HepG2 (cell line): ENCODE data around the gene ACSM5. TPM values are rescaled to one million over a fixed set of nuclear protein-coding genes. Genes with fewer than 3 reads are reported as not detected.

Source experiments
- AHR ChIP-seq: IDR thresholded peaks from 2 replicates; pipeline ENCODE4 v1.6.1; 2018; ENCODE audit warnings: missing genetic modification reagents, missing compliant biosample characterization
- EED ChIP-seq: sonication (generic); formaldehyde crosslinking; IDR thresholded peaks from 2 replicates; pipeline ENCODE4 v1.5.0; 2020; ENCODE audit warnings: mild to moderate bottlenecking, missing genetic modification reagents
- GATAD1 ChIP-seq: IDR thresholded peaks from 2 replicates; pipeline ENCODE4 v1.6.1; 2016; ENCODE audit warnings: missing genetic modification reagents, missing compliant biosample characterization
- HES4 ChIP-seq: sonication (generic); formaldehyde crosslinking; IDR thresholded peaks from 2 replicates; pipeline ENCODE4 v1.9.0; 2021; ENCODE audit warnings: mild to moderate bottlenecking, missing genetic modification reagents, borderline replicate concordance
- KMT2B ChIP-seq: IDR thresholded peaks from 2 replicates; pipeline ENCODE4 v1.6.1; 2016; ENCODE audit warnings: missing genetic modification reagents, missing compliant biosample characterization
- PTBP1 ChIP-seq: fragments of 200-400 bp; formaldehyde crosslinking; IDR thresholded peaks from 2 replicates; pipeline ENCODE4 v1.6.1; 2018; ENCODE audit warnings: low read length, low read depth; ENCODE audit not compliant: poor library complexity, severe bottlenecking
- RARA ChIP-seq: IDR thresholded peaks from 2 replicates; pipeline ENCODE4 v1.6.1; 2016; ENCODE audit warnings: missing genetic modification reagents, missing compliant biosample characterization
- ZNF468 ChIP-seq: sonication (generic); formaldehyde crosslinking; IDR thresholded peaks from 2 replicates; pipeline ENCODE4 v1.8.0; 2022; ENCODE audit warnings: mild to moderate bottlenecking, moderate library complexity, missing genetic modification reagents
- ZNF562 ChIP-seq: sonication (generic); formaldehyde crosslinking; IDR thresholded peaks from 2 replicates; pipeline ENCODE4 v1.8.0; 2022; ENCODE audit warnings: missing genetic modification reagents, borderline replicate concordance
- ZNF678 ChIP-seq: sonication (generic); formaldehyde crosslinking; IDR thresholded peaks from 2 replicates; pipeline ENCODE4 v1.4.0; 2020; ENCODE audit warnings: mild to moderate bottlenecking, missing genetic modification reagents
- ZSCAN21 ChIP-seq: sonication (generic); formaldehyde crosslinking; IDR thresholded peaks from 2 replicates; pipeline ENCODE4 v1.8.0; 2022; ENCODE audit warnings: mild to moderate bottlenecking, missing genetic modification reagents, moderate library complexity, borderline replicate concordance
- polyA plus RNA-seq, 8 experiments: library from polyadenylated mRNA; depleted of rRNA in 3 of 8; stranded (reverse) in 7 of 8; unstranded in 1 of 8; fragments of >200 nt; fragmentation: Illumina TruSeq in 4 of 8; extraction: Trizol in 4 of 8; gene quantifications; 2 replicates each; pipeline versions ENCODE4 v1.2.1 to v1.2.3, GENCODE V29; 2011 to 2016; ENCODE audit warnings: low read depth in 4 of 8, missing spikeins in 1 of 8, mixed read lengths in 1 of 8; ENCODE audit not compliant: insufficient read depth in 1 of 8
- total RNA-seq, 5 experiments: library from RNA; depleted of rRNA; stranded (reverse); fragments of >200 nt; fragmentation: Illumina TruSeq; extraction: Trizol; gene quantifications; 2 replicates each; pipeline ENCODE4 v1.2.3, GENCODE V29; 2016; ENCODE audit warnings: low read depth in 1 of 5
- TF ChIP-seq, protein P1 (sequence below): sonication (generic); formaldehyde crosslinking; IDR thresholded peaks from 2 replicates; pipeline ENCODE4 v1.8.0; 2023; ENCODE audit warnings: mild to moderate bottlenecking, missing genetic modification reagents
- TF ChIP-seq, protein P2 (sequence below): sonication (generic); formaldehyde crosslinking; IDR thresholded peaks from 2 replicates; pipeline ENCODE4 v1.5.0; 2020; ENCODE audit warnings: mild to moderate bottlenecking, missing genetic modification reagents
- TF ChIP-seq, protein P3 (sequence below): sonication (generic); formaldehyde crosslinking; conservative IDR thresholded peaks from 2 replicates; pipeline ENCODE4 v1.4.0; 2020; ENCODE audit warnings: mild to moderate bottlenecking, missing genetic modification reagents, moderate library complexity
- TF ChIP-seq, protein P4 (sequence below): fragments of 450-650 bp; IDR thresholded peaks from 2 replicates; pipeline ENCODE4 v1.6.1; 2016
- TF ChIP-seq, protein P5 (sequence below): sonication (generic); formaldehyde crosslinking; IDR thresholded peaks from 2 replicates; pipeline ENCODE4 v1.5.1; 2020; ENCODE audit warnings: missing genetic modification reagents, mild to moderate bottlenecking, borderline replicate concordance
- TF ChIP-seq, protein P6 (sequence below): sonication (generic); IDR thresholded peaks from 2 replicates; pipeline ENCODE4 v1.6.1; 2016; ENCODE audit warnings: low read depth, borderline replicate concordance

The ACSM5 gene
- total and polyA plus RNA-seq, 2 of the 13 experiments (the other 11 are each of a cell fraction or from before 2014, with no cell fraction given) = 9.1 to 15.0 TPM

DNA sequence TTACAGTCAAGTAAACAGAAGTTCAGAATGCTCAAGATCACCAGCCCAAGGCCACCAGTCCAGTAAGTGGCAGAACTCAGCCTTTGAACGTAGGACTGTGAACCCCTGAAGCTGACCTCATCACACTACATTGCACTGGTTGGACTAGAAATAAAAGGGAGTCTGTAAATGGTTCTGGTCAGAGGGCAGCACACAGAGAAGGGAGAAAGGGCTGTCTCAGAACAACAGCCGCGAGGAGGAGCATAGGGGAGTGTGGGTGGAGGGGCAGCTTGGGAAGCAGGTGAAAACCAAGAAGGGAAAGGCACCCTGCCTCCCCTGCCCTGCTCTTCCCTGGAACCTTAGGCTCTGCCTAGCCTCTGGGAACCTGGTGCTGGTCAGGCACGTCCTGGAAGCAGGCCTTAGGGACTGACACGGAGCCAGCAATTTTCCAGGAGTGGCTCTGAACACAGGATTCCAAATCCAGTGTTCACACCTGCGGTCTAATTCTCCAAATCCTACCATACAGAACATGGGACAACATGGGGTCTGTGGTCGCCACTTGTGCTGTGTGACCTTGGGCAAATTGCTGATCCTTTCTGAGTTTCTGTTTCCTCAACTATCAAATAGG is 11.8 kb upstream of the ACSM5 start (continued):
- TF ChIP-seq, protein P1, sequence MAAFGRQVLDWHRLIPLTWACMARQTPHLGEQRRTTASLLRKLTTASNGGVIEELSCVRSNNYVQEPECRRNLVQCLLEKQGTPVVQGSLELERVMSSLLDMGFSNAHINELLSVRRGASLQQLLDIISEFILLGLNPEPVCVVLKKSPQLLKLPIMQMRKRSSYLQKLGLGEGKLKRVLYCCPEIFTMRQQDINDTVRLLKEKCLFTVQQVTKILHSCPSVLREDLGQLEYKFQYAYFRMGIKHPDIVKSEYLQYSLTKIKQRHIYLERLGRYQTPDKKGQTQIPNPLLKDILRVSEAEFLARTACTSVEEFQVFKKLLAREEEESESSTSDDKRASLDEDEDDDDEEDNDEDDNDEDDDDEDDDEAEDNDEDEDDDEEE (CRISPR knock-in tag) = peak; percentile 81; the same call in 1 of the 2 replicates
- TF ChIP-seq, protein P2, sequence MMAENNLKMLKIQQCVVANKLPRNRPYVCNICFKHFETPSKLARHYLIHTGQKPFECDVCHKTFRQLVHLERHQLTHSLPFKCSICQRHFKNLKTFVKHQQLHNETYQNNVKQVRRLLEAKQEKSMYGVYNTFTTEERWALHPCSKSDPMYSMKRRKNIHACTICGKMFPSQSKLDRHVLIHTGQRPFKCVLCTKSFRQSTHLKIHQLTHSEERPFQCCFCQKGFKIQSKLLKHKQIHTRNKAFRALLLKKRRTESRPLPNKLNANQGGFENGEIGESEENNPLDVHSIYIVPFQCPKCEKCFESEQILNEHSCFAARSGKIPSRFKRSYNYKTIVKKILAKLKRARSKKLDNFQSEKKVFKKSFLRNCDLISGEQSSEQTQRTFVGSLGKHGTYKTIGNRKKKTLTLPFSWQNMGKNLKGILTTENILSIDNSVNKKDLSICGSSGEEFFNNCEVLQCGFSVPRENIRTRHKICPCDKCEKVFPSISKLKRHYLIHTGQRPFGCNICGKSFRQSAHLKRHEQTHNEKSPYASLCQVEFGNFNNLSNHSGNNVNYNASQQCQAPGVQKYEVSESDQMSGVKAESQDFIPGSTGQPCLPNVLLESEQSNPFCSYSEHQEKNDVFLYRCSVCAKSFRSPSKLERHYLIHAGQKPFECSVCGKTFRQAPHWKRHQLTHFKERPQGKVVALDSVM = no peak
- TF ChIP-seq RARA (CRISPR knock-in tag) (peak; percentile 70), AHR (CRISPR knock-in tag) (no peak), GATAD1 (CRISPR knock-in tag) (0 out of 2 replicates have a peak, but pooled peaks have one; percentile 29), ZNF678 (CRISPR knock-in tag) (no peak), PTBP1 (no peak), ZNF562 (CRISPR knock-in tag) (no peak), HES4 (no peak), ZSCAN21 (CRISPR knock-in tag) (peak; percentile 32; the same call in 1 of the 2 replicates), EED (CRISPR knock-in tag) (no peak), ZNF468 (CRISPR knock-in tag) (no peak), KMT2B (CRISPR knock-in tag) (no peak)
- TF ChIP-seq, protein P3, sequence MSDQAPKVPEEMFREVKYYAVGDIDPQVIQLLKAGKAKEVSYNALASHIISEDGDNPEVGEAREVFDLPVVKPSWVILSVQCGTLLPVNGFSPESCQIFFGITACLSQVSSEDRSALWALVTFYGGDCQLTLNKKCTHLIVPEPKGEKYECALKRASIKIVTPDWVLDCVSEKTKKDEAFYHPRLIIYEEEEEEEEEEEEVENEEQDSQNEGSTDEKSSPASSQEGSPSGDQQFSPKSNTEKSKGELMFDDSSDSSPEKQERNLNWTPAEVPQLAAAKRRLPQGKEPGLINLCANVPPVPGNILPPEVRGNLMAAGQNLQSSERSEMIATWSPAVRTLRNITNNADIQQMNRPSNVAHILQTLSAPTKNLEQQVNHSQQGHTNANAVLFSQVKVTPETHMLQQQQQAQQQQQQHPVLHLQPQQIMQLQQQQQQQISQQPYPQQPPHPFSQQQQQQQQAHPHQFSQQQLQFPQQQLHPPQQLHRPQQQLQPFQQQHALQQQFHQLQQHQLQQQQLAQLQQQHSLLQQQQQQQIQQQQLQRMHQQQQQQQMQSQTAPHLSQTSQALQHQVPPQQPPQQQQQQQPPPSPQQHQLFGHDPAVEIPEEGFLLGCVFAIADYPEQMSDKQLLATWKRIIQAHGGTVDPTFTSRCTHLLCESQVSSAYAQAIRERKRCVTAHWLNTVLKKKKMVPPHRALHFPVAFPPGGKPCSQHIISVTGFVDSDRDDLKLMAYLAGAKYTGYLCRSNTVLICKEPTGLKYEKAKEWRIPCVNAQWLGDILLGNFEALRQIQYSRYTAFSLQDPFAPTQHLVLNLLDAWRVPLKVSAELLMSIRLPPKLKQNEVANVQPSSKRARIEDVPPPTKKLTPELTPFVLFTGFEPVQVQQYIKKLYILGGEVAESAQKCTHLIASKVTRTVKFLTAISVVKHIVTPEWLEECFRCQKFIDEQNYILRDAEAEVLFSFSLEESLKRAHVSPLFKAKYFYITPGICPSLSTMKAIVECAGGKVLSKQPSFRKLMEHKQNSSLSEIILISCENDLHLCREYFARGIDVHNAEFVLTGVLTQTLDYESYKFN (CRISPR knock-in tag) = peak; percentile 89
- TF ChIP-seq, protein P4, sequence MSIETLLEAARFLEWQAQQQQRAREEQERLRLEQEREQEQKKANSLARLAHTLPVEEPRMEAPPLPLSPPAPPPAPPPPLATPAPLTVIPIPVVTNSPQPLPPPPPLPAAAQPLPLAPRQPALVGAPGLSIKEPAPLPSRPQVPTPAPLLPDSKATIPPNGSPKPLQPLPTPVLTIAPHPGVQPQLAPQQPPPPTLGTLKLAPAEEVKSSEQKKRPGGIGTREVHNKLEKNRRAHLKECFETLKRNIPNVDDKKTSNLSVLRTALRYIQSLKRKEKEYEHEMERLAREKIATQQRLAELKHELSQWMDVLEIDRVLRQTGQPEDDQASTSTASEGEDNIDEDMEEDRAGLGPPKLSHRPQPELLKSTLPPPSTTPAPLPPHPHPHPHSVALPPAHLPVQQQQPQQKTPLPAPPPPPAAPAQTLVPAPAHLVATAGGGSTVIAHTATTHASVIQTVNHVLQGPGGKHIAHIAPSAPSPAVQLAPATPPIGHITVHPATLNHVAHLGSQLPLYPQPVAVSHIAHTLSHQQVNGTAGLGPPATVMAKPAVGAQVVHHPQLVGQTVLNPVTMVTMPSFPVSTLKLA = no peak
- TF ChIP-seq, protein P5, sequence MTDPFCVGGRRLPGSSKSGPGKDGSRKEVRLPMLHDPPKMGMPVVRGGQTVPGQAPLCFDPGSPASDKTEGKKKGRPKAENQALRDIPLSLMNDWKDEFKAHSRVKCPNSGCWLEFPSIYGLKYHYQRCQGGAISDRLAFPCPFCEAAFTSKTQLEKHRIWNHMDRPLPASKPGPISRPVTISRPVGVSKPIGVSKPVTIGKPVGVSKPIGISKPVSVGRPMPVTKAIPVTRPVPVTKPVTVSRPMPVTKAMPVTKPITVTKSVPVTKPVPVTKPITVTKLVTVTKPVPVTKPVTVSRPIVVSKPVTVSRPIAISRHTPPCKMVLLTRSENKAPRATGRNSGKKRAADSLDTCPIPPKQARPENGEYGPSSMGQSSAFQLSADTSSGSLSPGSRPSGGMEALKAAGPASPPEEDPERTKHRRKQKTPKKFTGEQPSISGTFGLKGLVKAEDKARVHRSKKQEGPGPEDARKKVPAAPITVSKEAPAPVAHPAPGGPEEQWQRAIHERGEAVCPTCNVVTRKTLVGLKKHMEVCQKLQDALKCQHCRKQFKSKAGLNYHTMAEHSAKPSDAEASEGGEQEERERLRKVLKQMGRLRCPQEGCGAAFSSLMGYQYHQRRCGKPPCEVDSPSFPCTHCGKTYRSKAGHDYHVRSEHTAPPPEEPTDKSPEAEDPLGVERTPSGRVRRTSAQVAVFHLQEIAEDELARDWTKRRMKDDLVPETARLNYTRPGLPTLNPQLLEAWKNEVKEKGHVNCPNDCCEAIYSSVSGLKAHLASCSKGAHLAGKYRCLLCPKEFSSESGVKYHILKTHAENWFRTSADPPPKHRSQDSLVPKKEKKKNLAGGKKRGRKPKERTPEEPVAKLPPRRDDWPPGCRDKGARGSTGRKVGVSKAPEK = no peak
- TF ChIP-seq, protein P6, sequence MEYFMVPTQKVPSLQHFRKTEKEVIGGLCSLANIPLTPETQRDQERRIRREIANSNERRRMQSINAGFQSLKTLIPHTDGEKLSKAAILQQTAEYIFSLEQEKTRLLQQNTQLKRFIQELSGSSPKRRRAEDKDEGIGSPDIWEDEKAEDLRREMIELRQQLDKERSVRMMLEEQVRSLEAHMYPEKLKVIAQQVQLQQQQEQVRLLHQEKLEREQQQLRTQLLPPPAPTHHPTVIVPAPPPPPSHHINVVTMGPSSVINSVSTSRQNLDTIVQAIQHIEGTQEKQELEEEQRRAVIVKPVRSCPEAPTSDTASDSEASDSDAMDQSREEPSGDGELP = no peak
